ENCODE results near the gene RASL12. TPM values are rescaled to one million over a fixed set of nuclear protein-coding genes. Genes with fewer than 3 reads are reported as not detected.

Gene RASL12
- polyA plus RNA-seq, 1 experiment: 0.16 TPM

GRCh38 chr15:65092911-65093792 lies 25.4 kb upstream of the RASL12 start:
- no peak for DNase-seq (ENCODE audit: low read depth)
- Histone ChIP-seq H3K36me3 (ENCODE audit: control insufficient read depth, insufficient read depth, low read length) (peaks cover 5% of the 10 kb centered on the region), H3K4me3 (ENCODE audit: low read depth, low read length) (no peak overlapping the region), H3K27me3 (ENCODE audit: control insufficient read depth, insufficient read depth, low read length) (no peaks in the 10 kb centered on the region)
- POLR2A ChIA-PET: interaction anchor here (0.6 kb wide), 1 partner anchor 221 kb away, joined by 13 read pairs; no protein-coding TSS in a partner anchor
- TF ChIP-seq CTCF (IDR thresholded peaks at IDR 0.05; ENCODE audit: insufficient read depth, low read depth, low read length): no peak
- CTCF ChIA-PET: interaction anchor here (0.8 to 2.2 kb wide), 2 partner anchors 8 to 59 kb away, joined by 3 to 13 read pairs; no protein-coding TSS in a partner anchor

GRCh38 chr15:65091946-65092770 lies 24.4 kb upstream of the RASL12 start:
- Histone ChIP-seq H3K27me3 (ENCODE audit: control insufficient read depth, insufficient read depth, low read length) (no peaks in the 10 kb centered on the region), H3K4me3 (ENCODE audit: low read depth, low read length) (no peak overlapping the region), H3K36me3 (ENCODE audit: control insufficient read depth, insufficient read depth, low read length) (peaks cover 3% of the 10 kb centered on the region)
- POLR2A ChIA-PET: interaction anchor here (0.6 kb wide), 1 partner anchor 220 kb away, joined by 13 read pairs; no protein-coding TSS in a partner anchor
- TF ChIP-seq CTCF (IDR thresholded peaks at IDR 0.05; ENCODE audit: insufficient read depth, low read depth, low read length): no peak
- CTCF ChIA-PET: interaction anchor here (0.8 to 2.2 kb wide), 2 partner anchors 9 to 58 kb away, joined by 3 to 13 read pairs; no protein-coding TSS in a partner anchor
- DNase-seq (ENCODE audit: low read depth): no peak

GRCh38 chr15:65089206-65089824 lies 21.5 kb upstream of the RASL12 start:
- CTCF ChIA-PET: interaction anchor here (0.7 to 5.9 kb wide), 4 partner anchors 14 to 35 kb away, joined by 3 to 61 read pairs (median 4); partner anchors contain the start of gene KBTBD13
- DNase-seq (ENCODE audit: low read depth): no peak
- no peak for TF ChIP-seq CTCF (IDR thresholded peaks at IDR 0.05; ENCODE audit: insufficient read depth, low read depth, low read length)
- H3K36me3 ChIP-seq (ENCODE audit: control insufficient read depth, insufficient read depth, low read length): peaks cover 3% of the 10 kb centered on the region
- no peaks in the 10 kb centered on the region; the same call in none of the 2 replicates for H3K27me3 ChIP-seq (ENCODE audit: control insufficient read depth, insufficient read depth, low read length)
- H3K4me3 ChIP-seq (ENCODE audit: low read depth, low read length): no peak overlapping the region
- POLR2A ChIA-PET: interaction anchor here (0.6 kb wide), 1 partner anchor 15 kb away, joined by 7 read pairs; no protein-coding TSS in a partner anchor

- H3K36me3 ChIP-seq (ENCODE audit: control insufficient read depth, insufficient read depth, low read length): peaks cover 3% of the 10 kb centered on the region
- no peak overlapping the region for H3K4me3 ChIP-seq (ENCODE audit: low read depth, low read length)
- POLR2A ChIA-PET: no interaction called here
- DNase-seq (ENCODE audit: low read depth): no peak
- TF ChIP-seq CTCF (IDR thresholded peaks at IDR 0.05; ENCODE audit: insufficient read depth, low read depth, low read length): no peak
- CTCF ChIA-PET: interaction anchor here (1.4 to 13.4 kb wide), 5 partner anchors 13 to 36 kb away, joined by 3 to 301 read pairs (median 7); partner anchors contain the start of gene KBTBD13
- H3K27me3 ChIP-seq (ENCODE audit: control insufficient read depth, insufficient read depth, low read length): peaks cover 1% of the 10 kb centered on the region
These were observed 20.8 kb upstream of the RASL12 start for GRCh38 chr15:65088643-65089021.

Measured in BJ (cell line).